GM18861 (cell line): Measurements from ENCODE around the gene SNX17.
"Not testable (repeated sequence)": the region's sequence is repeated elsewhere in the genome, so short reads cannot be mapped to it uniquely, and the experiment has no call there.

Source experiments
- ATAC-seq: cut with Tn5 transposase; IDR thresholded peaks from one replicate; pipeline ENCODE4 v1.9.1; 2021; ENCODE audit not compliant: unreplicated experiment

Gene SNX17, protein sequence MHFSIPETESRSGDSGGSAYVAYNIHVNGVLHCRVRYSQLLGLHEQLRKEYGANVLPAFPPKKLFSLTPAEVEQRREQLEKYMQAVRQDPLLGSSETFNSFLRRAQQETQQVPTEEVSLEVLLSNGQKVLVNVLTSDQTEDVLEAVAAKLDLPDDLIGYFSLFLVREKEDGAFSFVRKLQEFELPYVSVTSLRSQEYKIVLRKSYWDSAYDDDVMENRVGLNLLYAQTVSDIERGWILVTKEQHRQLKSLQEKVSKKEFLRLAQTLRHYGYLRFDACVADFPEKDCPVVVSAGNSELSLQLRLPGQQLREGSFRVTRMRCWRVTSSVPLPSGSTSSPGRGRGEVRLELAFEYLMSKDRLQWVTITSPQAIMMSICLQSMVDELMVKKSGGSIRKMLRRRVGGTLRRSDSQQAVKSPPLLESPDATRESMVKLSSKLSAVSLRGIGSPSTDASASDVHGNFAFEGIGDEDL

DNA sequence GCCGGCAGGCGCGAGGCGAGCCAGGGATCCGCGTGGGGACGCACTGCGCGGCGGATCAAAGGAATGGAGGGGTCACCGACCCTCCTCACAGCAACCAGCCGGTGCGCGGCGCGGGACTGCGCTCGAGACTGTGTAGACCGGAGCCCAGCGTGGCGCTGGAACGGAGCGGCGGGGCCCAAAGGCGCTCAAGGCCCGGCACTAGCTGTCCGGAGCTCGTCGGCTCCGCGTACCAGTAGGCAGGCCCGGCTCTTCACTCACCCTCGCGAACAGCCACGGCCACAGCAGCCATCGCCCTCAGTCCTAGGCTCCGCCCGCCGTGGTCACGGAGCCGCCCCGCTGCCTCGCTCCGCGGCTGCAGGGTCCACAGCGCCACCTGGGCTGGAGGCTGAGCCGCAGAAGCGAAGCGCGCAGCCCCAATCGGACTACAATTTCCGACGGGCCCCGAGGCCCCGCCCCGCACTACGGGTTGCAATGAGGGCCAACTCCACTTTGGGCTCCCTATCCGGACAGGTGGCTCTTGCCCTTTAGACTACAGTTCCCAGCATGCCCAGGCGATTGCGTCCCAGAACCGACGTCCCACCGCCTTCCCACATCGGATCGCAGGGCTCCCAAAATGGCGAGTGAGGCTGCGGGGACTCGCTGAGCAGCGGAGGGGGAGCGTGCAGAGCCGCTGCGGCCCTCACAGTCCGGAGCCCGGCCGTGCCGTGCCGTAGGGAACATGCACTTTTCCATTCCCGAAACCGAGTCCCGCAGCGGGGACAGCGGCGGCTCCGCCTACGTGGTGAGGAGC is at the start of gene SNX17, which contains the start of gene EIF2B4:
Gene SNX17 (plus strand): TSS at position 591 of the 790 bp plus-strand sequence. CDS start 128 bp downstream, at position 719.
Gene EIF2B4 (minus strand): TSS at position 313 of the 790 bp plus-strand sequence. CDS start 24 bp downstream, at position 289.
- ATAC-seq: peak; percentile 81

DNA sequence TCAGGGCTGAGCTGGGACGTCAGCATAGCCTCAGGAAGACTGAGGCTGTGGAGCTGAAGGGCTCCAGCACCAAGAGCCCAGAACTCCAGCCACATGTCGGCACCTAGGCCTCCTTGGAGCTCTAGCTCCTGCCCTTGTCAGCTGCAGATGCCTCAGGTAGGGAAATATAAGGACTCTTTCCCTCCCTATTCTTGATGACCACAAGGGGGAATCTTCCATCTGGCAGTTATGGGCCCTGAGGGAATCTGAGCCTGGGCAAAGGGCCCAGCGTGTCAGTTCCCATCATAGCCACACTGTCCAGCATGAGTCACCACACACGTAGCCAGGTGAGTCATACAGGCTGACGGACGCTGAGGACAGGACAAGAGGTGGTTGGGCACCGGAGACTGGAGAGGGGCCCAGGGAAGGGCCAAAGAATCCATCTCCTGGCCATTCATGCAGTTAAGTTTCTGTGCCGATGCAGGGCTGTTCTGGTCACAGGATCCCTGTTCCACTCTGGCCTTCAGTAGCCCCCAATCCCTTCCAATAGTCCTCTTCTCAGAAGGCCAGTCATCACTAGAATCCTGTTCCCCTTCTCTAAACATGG is 49.4 kb upstream of the SNX17 start:
- ATAC-seq: no peak

DNA sequence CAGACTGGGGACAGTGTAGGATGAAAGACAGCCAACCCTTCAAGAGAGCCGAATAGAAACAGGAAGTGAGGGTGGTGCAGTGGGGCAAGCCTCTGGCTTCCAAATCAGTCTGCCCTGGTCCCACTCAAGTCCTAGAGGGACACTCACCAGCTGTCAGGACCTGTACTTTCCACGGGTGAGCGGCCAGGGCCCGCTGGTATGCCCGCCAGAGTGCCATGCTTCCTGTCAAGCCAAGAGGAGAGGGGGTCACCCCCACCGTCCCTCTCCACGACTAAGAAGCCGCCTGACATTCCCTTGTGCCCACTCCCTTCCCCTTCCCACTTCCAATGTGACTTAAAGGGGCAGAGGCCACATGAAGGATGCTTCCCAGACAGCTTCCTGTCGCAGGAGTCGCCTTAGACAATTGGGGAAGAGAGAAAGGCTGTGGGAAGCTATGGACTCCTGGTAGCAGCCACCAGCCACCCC is 48.1 kb upstream of the SNX17 start:
- no peak for ATAC-seq

DNA sequence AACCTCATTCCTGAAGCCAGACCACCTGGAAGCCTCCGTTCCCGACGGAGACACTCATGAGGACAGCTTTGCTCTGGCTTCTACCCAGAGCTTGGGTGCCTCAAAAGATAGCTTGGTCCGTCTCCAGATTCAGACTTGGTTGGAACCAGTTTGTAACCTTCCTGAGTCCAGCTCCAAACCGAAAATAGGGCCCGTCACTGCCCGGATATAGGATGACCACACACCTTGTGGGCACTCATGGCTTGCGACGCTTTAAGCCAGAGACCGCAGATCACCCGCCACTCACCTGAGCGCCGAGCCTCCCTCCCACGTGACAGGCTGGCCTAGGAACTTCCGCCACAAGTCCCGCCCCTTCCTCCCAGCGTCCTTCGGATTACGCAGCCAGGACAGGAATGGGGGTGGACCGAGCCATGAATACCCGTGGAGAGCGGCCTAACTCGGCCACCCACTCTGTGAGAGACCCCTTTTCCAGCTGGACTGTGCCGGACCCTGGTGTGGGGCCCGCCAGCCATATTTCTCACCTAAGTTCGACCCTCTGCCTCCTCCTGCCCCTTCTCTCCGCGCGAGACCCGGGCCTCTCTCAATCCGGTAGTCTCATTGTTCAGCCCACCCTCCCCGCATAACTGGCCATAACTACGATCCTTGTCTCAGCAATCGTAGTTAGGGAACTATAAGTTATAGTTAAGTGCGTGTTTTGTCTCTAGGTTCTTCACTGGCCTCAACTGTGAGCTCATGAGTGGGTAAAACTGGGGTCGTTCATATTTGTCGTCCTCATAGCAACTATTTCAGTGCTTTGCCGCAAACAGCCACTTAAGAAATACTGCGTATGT is 47.4 kb upstream of the SNX17 start, which contains the start of gene MPV17:
Gene MPV17 (minus strand): TSS at position 332 of the 830 bp plus-strand sequence. CDS start 580 bp downstream, outside the sequence.
- ATAC-seq: peak; percentile 70

DNA sequence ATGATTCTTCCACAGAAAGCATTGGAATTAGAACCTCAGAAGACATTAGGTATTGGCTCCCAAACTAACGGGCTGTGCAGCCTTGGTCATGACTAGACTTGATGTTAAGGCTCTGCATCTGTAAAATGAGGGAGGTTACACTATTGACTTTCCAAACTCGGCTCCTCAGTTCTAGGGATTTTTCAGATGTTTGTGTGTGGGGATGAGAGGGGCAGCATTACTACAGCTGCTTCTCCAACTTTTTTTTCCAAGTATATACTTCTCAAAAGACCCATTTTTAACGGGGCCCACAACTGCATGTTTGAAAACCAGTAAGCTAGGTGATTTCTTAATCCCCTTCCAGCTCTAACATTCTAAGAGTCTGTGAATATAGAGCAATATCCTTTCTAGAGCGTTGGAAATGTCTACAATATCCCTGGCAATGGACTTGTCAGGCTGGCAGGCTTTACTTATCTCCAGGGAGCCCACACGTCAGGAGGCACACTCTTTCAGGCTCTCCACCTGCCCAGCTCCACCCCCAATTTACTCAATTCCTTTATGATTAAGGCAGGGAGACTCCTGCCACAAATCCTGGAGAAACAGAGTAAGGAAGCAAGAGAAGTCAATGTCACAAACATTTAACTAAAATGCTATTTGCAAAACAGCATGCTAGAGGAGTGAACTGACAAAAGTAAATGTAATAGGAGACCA is 46.7 kb upstream of the SNX17 start:
- no peak for ATAC-seq

DNA sequence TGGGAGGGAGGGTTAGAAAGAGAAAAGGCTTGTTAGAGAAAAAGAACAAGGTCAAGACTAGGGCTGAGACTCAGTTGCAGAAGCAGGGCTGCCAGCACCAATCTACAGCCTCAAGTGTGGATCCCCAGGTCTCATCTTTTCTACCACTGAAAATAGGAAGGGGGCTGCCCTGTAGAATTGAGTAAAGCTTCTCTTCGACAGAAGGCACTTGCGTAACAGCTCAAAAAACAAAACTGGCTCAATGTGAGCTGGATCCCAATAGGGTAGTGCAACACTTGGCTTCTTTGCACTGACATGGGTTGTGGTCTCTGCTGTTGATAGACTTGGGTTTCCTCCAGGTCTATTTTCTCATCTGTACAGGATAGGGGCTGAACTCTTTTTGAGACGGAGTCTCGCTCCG is 45.7 kb upstream of the SNX17 start:
- no peak for ATAC-seq

DNA sequence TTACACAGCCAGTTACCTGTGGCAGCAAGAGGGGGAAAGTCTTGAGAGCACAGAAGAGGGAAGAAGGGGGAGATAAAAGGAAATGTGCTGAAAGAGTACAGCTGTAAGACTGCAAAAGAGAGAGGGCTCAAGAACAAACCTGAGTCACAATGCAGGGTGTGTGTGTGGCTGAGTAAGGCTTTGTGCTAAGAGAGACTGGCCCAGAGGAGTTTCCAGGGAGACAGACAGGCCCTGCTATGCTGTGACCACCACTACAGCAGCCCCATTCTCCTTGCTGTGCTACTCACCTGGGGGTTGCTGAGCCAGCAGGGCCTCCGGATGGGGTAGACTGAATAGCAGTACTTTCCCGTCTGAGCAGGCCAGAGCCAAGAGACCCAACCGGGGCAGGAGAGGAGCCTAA is 35.1 kb upstream of the SNX17 start:
- no peak for ATAC-seq

DNA sequence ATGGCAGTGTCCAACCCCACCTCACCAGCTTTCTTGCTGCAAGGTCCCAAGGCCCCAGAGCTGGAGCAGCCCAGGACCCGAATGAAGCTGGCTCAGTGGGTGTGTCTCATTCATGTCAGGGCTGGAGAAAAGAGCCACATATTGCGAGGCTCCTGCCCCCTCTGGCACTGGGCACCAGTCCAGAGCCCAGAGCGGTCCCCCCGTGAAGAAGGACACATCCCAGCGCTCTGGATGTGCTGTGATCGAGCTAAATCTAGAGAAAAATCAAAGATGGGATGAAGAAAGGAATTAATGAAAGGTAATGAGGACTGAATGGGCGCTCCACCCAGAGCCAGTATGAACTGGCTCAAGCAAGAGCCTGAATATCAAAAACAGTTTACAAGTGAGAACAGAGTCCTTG is 34.2 kb upstream of the SNX17 start:
- no peak for ATAC-seq

DNA sequence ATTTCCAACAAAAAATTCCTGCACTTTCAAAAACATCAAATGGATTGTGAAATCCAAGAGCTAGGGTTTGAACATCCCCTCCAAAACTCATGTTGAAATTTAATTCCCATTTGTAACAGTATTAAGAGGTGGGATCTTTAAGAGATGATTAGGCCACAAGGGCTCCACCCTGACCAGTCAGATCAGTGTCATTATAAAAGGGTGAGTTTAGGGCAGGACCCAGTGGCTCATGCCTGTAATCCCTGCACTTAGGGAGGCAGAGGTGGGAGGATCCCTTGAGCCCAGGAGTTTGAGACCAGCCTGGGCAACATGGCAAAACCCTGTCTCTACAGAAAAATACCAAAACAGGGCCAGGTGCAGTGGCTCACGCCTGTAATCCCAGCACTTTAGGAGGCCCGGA is 22.8 kb upstream of the SNX17 start:
- no peak for ATAC-seq

DNA sequence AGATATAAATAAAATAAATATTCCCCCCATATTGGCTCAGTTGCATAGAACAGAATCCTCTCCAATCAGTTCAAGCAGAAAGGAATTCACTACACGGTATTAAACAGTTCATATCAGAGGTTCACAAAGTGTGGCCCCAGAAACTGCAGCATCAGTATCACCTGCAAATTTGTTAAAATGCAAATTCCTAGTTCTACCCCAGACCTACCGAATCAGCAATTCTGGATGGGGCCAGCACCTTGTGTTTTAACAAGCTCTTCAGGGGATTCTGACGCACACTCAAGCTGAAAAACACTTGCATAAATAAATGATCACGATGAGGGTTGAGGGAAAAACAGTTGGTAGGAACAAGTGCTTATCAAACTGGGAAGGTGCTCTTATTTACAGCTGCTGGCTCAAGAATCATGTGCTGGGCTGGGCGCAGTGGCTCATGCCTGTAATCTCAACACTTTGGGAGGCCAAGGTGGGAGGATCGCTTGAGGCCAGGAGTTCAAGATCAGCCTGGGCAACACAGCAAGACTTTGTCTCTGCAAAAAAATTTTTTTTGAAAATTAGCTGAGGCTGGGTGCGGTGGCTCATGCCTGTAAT is 20.2 kb upstream of the SNX17 start:
- no peak for ATAC-seq

DNA sequence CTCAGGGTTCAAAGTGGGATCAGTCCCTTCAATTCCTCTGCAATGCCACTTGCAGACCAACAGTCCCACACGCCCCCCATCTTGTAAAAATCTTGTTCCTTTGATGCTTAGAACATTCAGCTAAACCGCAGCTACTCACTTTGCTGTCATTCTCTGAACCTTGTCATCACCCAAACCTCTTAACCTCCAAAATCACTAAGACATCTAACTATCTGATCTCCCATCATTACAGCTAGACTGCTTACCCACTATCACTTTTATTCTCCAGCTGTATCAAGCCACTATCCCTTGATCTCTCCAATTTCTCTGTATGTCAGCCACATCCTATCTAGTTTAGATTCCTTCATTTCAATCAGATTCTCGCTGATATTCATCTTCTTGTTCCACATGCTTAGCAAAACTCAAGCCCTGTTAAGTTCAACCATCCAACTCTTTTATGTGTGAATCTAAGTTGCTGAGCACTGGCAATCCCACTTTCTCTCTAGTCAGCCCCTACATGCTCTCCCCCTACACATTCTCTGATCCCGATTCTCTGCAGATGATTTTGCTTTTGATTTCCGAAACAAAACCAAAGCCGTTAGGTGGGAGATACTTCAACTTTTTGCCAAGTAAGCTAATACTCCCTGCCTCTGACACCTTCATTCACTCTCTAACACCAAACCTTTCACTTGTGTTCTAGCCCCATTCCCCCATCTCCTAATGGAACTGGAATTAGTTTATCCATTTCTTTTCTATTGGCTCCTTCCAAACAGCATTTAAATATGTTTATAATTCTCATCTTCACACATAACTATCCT is 18.4 kb upstream of the SNX17 start:
- ATAC-seq: no peak

DNA sequence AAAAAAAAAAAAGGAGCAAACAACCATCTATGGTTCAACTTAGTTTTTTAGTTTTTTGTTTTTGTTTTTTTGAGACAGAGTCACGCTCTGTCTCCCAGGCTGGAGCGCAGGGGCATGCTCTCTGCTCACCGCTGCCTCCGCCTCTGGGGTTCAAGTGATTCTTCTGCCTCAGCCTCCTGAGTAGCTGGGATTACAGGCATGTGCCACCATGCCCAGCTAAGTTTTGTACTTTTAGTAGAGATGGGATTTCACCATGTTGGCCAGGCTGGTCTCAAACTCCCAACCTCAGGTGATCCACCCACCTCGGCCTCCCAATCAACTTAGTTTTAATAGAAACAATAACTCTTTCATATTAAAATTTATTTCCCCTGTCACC is 17.0 kb upstream of the SNX17 start:
- ATAC-seq: not testable (repeated sequence)

DNA sequence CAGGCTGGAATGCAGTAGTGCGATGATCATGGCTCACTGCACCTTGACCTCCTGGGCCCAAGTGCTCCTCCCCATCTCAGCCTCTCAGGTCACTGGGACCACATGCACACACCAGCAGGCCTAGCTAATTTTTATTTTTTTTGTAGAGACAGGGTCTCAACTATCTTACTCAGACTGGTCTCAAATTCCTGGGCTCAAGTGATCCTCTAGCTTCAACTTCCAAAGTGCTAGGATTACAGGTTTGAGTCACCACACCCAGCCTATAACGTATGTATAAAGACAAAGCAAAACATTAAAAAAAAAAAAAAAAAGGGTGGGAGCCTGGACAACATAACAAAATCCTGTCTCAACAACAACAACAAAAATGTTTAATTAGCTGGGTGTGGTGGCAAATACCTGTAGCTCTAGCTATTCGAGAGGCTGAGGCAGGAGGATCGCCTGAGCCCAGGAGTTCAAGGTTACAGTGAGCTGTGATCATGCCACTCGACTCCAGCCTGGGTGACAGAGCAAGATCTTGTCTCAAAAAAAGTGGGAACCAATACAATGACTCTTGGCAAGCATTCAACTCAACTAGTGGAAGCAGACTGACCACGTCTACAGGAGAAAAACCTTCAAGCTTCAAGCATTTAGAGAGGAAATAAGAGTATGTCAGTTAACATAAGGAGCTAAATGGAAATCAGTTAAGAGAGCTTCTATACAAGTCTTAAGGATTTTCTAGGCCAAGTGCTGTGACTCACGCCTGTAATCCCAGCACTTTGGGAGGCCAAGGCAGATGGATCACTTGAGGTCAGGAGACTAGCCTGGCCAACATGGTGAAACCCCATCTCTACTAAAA is 16.4 kb upstream of the SNX17 start:
- no peak for ATAC-seq

DNA sequence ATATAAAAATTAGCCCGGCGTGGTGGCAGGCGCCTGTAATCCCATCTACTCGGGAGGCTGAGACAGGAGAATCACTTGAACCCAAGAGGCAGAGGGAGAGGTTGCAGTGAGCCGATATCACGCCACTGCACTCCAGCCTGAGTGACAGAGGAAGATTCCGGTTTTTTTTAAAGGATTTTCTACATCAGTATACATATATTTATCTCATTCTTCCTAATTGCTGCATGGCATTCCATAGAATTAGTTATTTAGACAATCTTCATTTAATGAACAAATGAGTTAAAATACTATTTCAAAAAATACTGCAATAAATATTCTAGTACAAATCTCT is 15.9 kb upstream of the SNX17 start:
- ATAC-seq: no peak

DNA sequence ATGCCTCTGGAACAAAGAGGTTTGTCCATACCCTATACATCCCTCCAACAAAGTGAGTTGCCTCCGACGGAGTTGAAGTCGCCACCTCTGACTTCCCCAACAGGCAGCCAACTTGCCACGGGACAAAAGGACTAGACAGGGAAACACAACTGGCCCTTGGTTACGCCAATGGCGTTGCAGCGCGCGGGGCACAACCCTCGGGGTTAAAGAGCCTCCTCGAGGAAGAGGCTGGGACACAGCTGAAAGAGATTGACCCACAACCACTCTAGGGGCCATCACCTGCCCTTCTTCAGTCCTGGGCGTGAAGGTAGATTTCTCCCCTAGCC is 14.4 kb upstream of the SNX17 start:
- peak; percentile 21 for ATAC-seq

DNA sequence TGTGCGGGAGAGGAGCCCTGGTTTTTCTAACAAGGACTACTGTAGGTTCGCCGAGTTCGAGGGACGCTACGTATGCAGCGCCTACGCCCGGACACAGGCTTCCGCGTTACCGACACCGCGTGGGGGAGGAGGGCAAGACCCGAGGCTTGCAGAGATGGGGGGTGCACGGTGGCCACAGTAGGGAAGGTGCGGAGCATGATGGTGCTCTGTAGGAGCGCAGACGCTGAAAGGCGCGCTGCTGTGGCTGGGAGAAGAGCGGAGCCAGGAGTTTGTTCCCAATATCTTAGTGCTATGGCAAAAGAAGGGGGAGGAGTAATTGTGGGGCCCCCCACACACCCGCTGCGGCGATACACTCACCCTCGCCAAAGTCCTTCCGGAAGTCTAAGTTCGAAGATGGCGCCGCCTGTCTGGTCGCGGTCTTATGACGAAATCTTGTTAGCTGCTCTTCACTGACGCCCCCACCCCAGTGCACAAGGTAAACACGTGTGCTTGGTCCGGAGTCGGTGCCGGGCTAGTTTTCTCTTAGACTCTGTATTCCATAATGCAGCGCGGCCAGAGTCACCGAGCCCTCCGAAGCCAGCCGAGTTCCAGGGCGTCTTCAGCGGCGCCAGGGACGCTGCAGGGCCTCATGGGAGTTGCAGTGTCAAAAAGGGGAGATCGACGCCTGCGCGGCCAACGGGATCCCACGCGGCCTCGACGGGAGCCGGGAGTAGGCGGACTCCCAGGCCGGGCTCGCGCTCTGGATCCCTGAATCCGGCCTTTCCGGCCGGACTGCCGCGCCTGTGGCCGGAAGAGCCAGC is 13.8 kb upstream of the SNX17 start, which contains the start of gene GTF3C2:
Gene GTF3C2 (minus strand): TSS at position 383 of the 800 bp plus-strand sequence. CDS start 13,210 bp downstream, outside the sequence.
- peak; percentile 76 for ATAC-seq
